Measurements from ENCODE around the gene CLEC11A.

- TF ChIP-seq CTCF (tag by site-specific recombination; IDR thresholded peaks at IDR 0.05) (no peak), ZNF501 (tag by site-specific recombination; IDR thresholded peaks at IDR 0.05) (no peak), ZNF274 (IDR thresholded peaks at IDR 0.05; ENCODE audit: low read length) (no peak), ZNF274 (tag by site-specific recombination; IDR thresholded peaks at IDR 0.05; ENCODE audit: borderline replicate concordance) (no peak), MZF1 (tag by site-specific recombination; IDR thresholded peaks at IDR 0.05; ENCODE audit: borderline replicate concordance) (no peak), MEIS1 (CRISPR knock-in tag; IDR thresholded peaks at IDR 0.05; ENCODE audit: borderline replicate concordance) (no peak), PRDM2 (tag by site-specific recombination; IDR thresholded peaks at IDR 0.05; ENCODE audit: borderline replicate concordance) (no peak), KLF10 (tag by site-specific recombination; IDR thresholded peaks at IDR 0.05) (no peak), KLF9 (tag by site-specific recombination; IDR thresholded peaks at IDR 0.05; ENCODE audit: low read depth) (no peak), ZBTB26 (tag by site-specific recombination; optimal IDR thresholded peaks at IDR 0.05) (no peak), PRDM6 (tag by site-specific recombination; IDR thresholded peaks at IDR 0.05) (no peak)
Measured at GRCh38 chr19:50677636-50678035, 45.5 kb upstream of the CLEC11A start.
